Measurements from ENCODE around the gene NADK2.
"Not testable (repeated sequence)": the region's sequence is repeated elsewhere in the genome, so short reads cannot be mapped to it uniquely, and the experiment has no call there.

Gene NADK2

DNA sequence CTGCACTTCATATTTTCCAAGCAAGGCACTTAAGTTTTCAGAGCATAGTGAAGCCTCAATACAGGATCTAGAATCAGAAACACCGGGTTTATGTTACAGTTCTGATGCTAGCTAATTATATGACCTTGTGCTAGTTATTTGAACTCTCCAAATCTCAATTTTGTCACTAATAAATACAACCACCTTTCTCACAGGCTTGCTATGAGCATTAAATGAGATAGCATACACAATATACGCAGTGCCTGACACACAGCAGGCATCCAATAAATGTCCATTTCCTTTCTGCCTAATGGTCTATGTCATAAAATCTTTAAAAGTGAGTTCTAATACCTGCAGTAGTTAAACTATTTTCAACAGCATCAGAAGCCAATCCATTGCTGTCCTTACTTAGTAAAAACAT is 32.9 kb downstream of the NADK2 start:
- DNase-seq, result no peak

DNA sequence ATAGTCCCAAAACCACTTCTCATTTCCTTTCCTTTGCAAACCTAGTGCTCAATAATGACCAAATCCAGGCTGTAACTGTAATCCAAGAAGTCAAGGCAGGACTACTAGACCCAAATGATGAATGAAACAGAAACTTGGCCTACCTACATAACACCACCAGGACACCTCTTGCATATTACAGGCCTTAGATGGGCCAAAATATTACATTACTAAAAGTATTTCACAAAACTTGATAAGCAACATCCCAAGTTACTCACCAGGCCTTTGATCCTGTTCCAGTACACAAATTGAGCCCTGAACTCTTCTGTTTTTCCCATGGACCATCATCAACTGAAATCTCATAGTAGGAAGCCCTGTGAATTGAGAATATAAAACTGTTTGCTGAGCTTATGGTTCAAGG is 34.8 kb downstream of the NADK2 start:
- DNase-seq, result no peak

DNA sequence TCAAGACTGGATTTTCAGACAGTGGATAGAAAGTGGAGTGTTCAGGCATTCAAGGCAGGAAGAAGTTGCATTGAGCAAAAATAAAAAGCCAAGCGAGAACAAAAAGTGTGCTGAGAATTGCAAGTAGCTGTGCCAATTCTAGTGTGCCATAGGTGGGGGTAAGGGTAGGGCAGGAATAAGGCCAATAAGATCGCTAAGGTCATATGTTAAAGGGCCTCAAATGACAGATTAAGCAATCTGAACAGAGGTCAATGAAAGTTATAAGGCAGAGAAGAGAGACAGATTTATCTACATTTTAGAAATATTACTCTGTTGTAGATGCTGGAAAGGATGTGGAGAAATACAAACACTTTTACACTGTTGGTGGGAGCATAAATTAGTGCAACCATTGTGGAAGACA is 36.4 kb downstream of the NADK2 start:
- peak in 1 of 51 donors; percentile 3 for DNase-seq

DNA sequence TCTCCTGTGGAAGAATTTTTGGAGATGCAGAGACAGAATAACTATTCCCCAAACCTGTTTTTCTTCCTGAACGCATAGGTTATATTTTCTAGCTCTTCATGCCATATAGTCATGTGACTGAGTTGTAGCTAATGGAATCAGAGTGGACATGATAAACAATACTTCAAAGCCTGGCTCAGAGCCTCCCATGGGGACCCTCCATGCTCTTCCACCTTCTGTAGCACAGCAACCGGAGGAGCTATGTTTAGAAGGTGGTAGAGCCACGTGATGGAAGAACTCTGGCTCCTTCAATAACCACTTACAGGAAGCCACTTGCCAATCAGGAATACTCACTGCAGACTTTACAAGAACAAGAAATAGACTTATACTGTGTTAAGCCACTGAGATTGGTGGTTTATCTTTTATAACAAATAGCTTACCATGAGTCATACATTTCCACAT is 39.2 kb downstream of the NADK2 start:
- DNase-seq, result no peak

DNA sequence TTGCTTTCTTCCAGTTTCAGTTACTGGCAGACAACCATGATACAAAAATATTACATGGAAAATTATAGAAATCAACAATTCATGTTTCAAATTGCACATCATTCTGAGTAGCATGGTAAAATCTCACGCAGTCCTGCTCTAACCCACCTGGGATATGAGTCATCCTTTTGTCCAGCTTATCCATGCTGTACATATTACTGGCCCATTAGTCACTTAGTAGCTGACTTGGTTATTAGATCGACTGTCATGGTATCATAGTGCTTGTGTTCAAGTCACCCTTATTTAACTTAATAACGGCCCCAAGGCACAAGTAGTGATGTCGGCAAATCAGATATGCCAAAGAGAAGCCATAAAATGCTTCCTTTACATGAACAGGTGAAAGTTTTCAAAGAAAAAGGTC is 41.2 kb downstream of the NADK2 start:
- no peak for DNase-seq

DNA sequence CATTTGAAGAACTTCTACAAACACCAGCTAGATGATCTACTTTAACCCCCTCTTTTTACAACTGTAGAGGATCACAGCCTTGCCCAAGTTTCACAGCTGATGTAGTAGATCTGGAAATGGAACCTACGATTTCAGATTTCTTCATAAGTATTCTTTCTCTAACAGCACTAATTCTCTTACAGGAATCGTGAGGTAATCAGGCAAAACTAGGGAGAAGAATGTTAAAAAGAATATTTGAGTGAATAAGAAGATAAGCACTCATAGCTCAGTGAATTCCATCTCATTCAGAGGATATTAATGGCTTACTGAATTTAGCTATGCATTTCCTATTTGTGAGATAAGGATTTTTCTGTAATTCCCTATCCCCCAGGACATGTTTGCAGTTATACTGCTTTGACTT is 42.1 kb downstream of the NADK2 start:
- DNase-seq, result no peak

DNA sequence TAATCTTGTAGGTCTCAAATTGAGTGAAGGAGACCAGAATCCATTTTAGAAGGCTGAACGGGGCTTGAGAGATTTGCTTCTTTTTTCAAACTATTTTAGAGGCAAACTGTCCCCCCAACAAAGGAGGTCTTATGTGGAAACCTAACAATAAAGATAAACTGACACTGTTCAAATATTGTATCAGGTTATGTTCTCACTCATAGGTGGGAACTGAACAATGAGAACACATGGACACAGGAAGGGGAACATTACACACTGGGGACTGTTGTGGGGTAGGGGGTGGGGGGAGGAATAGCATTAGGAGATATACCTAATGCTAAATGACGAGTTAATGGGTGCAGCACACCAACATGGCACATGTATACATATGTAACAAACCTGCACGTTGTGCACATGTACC is 42.9 kb downstream of the NADK2 start:
- not testable (repeated sequence) for DNase-seq

DNA sequence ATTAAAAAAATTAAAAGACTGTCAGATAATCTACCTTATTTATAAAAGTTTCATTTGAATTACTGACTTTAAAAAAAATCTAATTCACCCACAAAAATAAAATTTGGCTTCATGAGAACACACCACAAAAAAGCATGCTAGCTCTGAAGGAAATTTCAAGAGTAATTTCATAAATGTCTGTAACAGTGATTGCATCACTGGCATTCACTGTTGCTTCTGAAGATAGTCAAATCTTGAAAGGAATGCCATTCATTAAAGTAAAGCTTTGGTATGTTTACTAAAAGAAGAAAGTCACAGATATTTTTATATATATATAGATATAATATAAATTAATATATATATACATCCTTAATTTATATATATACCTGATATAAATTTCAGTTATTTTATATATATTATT is 43.4 kb downstream of the NADK2 start:
- DNase-seq, result no peak

DNA sequence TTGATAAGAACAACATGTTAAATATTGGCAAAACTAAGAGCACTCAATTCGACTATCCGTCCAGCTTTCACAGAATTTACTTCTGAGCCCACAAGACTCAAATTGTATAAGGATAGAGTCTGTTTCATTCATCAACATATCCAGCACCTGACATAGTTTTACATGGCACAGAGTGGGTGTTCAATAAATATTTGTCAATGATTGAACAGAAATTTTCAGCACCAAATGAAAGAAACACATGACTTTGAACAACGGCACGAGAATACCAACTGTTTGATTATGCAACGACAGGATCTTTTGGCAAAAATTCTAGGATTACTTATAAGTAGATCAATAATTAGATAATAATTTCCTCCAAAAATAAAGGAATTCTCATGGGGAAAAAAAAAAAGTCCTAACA is 48.0 kb downstream of the NADK2 start:
- no peak for DNase-seq

DNA sequence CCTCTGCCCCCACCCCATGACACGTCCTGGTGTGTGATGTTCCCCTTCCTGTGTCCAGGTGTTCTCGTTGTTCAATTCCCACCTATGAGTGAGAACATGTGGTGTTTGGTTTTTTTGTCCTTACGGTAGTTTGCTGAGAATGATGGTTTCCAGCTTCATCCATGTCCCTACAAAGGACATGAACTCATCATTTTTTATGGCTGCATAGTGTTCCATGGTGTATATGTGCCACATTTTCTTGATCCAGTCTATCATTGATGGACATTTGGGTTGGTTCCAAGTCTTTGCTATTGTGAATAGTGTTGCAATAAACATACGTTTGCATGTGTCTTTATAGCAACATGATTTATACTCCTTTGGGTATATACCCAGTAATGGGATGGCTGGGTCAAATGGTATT is 57.3 kb downstream of the NADK2 start:
- not testable (repeated sequence) for DNase-seq

DNA sequence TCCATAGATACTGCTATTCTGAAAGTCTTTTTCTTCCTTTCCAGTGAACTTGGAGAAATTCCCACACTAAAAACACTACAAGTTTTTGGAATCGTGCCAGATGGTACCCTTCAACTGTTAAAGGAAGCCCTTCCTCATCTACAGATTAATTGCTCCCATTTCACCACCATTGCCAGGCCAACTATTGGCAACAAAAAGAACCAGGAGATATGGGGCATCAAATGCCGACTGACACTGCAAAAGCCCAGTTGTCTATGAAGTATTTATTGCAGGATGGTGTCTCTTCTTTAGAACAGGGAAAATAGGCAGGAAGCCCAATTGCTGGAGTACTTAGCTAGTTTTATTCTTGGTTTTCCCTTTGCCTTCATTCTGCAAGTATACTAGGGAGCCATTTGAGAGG is 60.0 kb downstream of the NADK2 start:
- peak in 1 of 51 donors; percentile 46 for DNase-seq

DNA sequence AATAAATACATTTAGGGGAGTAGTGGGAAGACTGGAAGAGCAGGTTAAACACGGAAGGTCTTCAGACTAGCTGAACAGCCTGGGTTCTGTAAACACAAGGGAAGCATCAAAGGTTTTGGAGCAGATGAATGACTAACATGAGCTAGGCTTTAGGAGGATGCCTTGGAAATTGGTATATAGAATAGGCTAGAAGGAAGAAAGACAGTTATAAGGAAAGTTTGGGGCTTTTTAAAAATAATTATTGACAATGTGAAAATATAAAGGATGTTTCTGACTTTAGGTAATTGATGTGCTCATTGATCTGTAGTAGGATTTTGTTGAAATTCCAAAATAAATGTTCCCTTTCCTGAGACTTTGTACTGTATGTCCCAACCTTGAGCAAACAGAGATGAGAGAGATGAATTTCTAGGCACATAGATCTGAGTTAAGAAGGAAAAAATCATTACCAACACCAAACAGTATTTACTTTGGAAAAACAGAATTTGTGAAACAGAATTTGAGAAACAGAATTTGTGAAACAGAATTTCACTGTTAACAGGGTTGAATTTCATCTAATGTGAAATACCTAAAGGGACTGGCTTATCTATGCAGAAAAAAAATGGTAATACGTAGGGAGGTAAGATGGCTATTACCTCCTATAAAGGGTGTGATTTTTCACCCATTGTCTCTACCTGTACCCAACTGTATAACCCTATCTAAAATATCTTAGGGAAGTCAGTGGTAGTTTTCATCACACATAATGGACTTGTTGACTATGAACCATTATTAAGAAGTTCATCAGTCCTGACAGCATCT is 61.0 kb downstream of the NADK2 start:
- no peak for DNase-seq

DNA sequence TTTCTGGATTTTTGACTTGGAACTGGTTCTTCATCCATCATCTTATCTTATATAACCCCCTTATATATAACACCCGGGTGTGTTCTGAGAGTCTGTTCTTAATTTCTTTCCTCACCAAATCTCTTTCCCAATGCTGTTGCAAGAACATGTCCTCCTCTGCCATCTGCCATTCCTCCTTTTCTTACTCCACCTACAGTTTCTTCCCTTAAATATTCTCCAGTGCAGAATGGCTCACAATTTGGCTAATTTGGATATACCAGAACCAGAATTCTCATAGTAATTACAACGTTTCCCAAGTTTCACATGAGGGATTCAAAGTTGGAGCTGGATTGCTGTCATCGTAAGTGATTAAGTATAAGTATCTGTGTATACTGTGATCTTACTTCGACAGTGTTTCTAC is 61.8 kb downstream of the NADK2 start:
- DNase-seq, result no peak

DNA sequence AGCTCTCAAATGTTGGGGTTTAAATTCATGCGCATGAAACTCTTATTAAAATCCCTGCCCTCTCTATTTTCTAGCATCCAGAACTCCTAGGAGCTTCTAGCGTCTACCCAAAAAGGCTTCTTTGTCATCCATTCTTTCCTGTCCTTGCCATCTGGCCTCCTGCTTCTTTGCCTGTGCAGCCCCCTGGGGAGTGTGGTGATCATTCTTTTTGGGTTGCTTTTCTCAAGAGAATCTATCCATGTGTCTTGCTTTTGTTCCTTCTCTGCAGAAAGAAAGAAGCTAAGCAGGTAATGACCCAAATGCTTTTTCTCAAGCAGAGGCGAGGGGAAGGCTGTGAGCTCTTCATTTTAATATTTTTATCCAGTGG is 63.2 kb downstream of the NADK2 start:
- no peak for DNase-seq

DNA sequence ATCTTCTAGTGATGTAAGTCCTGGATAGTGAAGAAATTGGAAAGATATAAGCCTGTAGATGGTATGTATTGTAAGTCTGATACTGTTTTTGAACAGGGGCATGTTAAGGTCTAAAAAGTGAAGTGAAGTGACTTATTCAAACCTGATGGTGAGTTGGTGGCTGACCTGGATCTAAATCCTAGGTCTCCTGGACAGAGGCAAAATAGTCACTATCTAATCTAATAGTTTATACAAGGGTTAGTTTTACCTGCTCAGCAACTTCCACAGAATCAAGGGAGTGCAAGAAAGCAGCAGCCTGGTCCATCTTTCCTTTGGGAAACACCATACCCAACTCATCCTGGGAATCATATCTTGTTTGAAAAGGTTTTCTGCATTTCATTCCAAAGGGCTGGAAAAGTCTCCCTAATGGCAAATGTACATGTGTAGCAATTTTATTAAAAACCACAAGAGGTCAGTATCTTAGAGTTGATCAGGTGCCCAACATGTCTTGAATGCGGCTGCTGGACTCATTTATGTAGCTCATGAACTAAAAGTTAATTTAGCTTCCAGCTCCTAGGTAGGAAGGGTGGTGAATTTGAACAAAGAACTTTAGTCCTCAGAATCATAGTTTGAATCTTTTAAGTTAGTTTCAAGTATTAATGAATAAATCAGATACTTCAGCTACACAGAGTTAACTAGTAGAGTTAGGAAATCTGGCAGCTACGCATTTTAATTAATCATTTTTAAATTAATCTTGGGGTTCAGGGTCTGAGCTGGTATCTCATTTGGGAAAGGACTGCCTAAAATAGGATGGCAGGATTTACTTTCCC is 63.8 kb downstream of the NADK2 start:
- DNase-seq, result peak in 1 of 51 donors; percentile 6

DNA sequence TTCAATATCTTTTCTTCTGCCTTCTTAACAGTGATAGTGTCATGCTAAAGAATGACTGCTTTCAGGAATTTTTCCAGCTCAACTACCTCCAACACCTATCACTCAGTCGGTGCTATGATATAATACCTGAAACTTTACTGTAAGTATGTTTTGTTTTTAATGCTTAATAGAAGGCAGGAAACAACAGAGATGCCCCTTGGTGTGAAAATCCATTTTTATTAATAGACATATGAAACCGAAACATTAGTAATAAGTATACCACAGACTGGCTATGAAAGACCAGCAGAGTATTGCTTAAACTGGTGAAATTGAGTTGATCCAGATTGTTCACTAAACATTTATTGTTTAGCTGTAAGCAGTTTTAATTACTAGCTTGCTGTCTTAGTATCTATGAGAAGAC is 64.6 kb downstream of the NADK2 start:
- DNase-seq, result no peak

DNA sequence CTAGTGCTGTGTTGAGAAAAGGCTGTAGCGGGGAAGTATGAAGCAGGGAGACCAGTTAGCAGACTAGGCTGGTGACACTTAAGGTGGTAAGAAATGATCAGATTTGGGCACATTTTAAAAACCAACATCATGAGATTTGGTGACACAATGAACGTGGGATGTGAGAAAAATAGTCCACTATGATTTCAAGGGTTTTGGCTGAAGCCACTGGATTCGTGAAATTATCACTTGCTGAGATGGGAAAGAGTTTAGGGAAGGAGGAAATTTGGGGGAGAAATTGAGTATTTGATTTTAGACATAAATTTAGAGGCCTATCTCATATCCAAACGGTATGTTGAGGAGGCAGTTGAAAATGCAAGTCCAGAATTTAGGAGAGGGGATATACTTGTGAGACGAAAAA is 66.7 kb downstream of the NADK2 start:
- DNase-seq, result no peak

DNA sequence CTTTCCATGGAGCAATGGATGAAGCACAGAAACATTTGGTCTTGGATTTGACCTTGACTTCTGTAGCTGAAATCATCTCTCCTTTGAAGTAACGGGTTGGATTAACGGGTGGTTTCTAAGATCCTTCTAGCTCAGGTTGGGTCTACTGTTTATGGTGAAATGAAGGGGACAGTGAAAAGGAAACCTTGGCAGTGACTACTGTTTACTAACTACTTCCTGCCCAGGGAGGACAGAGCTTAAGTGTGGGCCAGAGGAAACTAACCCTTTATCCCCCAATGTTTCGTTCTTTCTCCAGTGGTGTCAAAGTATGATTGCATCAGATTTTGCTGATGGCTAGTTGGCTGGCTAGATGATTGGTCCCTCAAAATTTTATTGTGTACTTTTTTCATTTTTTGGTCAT is 67.6 kb downstream of the NADK2 start:
- DNase-seq, result no peak

DNA sequence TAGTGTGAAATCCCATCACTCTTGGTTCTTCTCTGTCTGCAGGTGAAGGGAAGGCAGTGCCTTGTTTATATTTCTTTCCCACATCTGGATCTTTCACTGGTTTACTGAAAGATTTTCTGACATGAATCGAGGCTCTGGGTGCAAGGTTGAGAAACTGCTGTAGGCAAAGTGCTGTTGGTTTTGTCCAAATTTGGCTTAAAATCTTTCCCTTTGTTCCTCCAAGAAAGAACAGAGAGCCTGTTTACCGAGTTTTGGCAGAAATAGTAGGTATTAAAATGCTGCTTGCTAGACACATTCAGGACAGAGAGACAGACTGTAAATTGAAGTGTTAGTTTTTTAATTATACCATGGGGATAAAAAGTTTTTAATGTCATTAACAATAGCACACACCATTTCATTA is 68.3 kb downstream of the NADK2 start:
- DNase-seq, result peak in 2 of 51 donors; percentile 12 to 31

DNA sequence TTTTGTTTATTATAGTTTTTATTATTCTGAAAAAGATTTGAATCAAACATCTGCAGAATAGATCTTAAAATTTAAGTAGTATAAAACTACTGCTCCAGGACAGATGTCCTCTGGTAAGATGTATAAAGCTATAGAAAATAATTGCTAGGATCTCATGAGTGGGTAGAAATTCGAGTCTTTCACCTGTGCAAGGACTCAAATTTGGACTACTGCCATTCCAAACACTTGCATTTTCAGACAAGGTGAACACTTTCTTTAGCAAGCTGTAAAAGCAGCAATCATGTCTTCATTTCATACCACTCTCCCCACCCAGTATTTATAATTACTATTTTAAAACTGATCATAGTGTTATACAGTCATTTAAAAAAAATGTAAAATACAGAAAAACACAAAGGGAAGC is 69.1 kb downstream of the NADK2 start:
- DNase-seq, result no peak

DNA sequence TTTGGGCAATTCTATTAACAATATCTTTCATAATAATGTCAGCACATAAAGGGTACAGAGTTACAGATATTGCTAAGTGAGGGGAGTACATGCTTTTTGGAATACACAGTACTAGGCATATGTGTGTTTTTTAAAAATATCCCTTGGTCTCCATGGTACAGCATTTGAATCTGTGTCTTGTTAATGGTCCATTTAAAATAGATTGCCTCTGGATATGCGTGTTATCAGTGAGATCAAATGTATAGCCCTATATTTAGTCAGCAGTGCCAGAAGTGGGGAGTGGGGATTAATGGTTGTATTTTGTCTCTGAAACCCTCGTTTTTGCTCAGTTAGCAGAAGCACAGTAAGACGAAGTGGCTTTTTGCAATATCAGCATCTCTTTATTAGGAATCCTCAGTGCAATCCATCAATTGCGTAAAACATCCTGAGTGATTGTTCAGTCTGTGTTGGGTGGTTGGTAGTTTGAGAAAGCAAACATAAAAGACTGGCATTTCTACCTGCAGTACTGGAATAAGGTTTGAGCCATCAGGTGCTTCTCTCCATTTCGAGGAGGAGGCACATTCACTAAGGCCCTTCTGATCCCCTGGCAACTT is 70.8 kb downstream of the NADK2 start:
- DNase-seq, result no peak

DNA sequence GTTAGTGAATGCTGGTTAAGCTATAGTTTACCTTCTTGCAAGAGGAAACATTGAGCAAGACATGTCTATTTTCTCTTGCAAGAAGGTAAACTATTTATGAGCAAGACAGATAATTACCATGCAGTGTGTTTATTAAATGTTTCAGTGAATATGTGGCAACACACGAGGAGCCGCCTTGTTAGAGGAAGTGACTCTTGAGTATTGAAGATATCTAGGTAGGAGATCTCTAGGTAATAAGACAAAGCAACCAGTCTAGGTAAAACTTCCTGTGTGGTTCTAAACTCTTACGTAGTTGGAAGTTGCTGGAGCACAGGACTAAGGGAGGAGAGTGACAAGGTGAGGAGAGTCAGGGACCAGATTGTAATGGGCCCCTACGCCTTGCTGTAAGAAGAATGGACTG is 73.0 kb downstream of the NADK2 start:
- no peak for DNase-seq

DNA sequence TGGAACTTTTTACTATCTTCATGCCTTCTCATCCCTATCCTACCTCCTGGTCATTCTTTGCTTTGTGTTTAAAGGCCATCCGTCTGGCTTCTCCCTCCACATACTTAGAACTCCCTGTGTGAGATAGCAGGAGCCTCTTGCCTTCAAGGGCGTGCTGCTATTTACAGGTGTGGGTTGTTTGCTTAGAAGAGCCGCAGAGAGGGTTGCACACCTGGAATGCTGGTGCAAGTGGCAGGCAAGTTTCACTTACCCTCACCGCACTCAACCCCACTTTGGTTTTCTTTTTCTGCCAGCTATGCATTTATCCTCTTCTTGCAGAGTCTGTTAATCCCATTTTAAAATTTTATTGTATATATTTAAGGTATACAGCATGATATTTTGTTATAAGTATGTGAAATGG is 77.3 kb downstream of the NADK2 start:
- DNase-seq, result no peak

All from hypothalamus (tissue), 51 donors.